OCI-LY7 (cell line): ENCODE results near the gene ENKUR.

Source experiments
- EZH2phosphoT487 ChIP-seq: fragments of 200-600 bp; sonication (generic); IDR thresholded peaks from 2 replicates; pipeline ENCODE4 v1.6.1; 2018; ENCODE audit warnings: low read depth, borderline replicate concordance, mild to moderate bottlenecking, mixed run types, antibody characterized with exemption, low read length, moderate library complexity, mixed read lengths
- TF ChIP-seq, protein P1 (sequence below): fragments of 200-600 bp; sonication (generic); conservative IDR thresholded peaks from 2 replicates; pipeline ENCODE4 v1.5.1; 2014; ENCODE audit warnings: mild to moderate bottlenecking, antibody characterized with exemption, low read length, moderate library complexity, mixed read lengths

DNA sequence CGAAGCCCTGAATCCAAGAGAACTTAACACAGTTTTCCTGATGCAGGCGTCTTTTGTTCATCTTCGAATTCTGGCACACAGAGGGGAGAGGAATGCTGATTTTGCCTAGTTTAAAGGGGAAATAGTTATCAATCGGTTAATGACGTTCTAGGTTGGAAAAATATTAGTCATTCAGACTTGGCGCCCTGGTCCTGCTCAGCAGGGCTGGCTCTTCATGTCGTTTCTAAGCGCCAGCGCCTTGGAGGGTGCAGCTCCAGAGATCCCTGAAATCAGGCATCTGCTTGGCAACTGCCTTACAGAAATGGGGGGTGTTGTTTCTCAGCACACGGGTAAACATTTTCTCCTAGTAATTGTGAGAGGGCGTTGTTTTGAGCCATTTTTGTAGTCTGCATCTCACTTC is 62.3 kb downstream of the ENKUR start:
- TF ChIP-seq, protein P1, sequence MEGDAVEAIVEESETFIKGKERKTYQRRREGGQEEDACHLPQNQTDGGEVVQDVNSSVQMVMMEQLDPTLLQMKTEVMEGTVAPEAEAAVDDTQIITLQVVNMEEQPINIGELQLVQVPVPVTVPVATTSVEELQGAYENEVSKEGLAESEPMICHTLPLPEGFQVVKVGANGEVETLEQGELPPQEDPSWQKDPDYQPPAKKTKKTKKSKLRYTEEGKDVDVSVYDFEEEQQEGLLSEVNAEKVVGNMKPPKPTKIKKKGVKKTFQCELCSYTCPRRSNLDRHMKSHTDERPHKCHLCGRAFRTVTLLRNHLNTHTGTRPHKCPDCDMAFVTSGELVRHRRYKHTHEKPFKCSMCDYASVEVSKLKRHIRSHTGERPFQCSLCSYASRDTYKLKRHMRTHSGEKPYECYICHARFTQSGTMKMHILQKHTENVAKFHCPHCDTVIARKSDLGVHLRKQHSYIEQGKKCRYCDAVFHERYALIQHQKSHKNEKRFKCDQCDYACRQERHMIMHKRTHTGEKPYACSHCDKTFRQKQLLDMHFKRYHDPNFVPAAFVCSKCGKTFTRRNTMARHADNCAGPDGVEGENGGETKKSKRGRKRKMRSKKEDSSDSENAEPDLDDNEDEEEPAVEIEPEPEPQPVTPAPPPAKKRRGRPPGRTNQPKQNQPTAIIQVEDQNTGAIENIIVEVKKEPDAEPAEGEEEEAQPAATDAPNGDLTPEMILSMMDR, result no peak
- no peak for TF ChIP-seq EZH2phosphoT487
